T-helper 2 cell treated with Interferon-gamma antibody and Interleukin-4, amounts not matched to agents 100 ng/mL and 5 ng/mL, for 36 hours (primary cell): ENCODE results near the gene DAG1. TPM values are rescaled to one million over a fixed set of nuclear protein-coding genes. Genes with fewer than 3 reads are reported as not detected.
"Not testable (repeated sequence)": the region's sequence is repeated elsewhere in the genome, so short reads cannot be mapped to it uniquely, and the experiment has no call there.

Source experiments
- intact Hi-C: fragments of 100-400 bp; cut with micrococcal nuclease; formaldehyde crosslinking; loops from one replicate; pipeline ENCODE4 v1.15.1; 2023
- total RNA-seq: library from RNA; stranded (reverse); gene quantifications from 2 replicates; pipeline ENCODE4 v1.2.3, GENCODE V29; 2022

DAG1 gene
- total RNA-seq, 1 donor from 2014 or later, result 19.5 TPM

- intact Hi-C loops, result no loop called here
Measured at GRCh38 chr3:49469037-49469935, 781 bp upstream of the DAG1 start.

- intact Hi-C loops, result loop anchor here (1.0 to 5.0 kb wide), 8 partner anchors 42 to 821 kb away; partner anchors contain the start of genes APEH, IFRD2, IP6K2 and NICN1
Measured at GRCh38 chr3:49470714-49471420, 800 bp downstream of the DAG1 start.

- intact Hi-C loops, result loop anchor here (2.0 to 5.0 kb wide), 3 partner anchors 200 to 755 kb away; partner anchors contain the start of genes APEH, IP6K2 and RBM6
Measured at GRCh38 chr3:49471856-49472495, 1.9 kb downstream of the DAG1 start.

- intact Hi-C loops, result no loop called here
Measured at GRCh38 chr3:49476563-49476962, 6.5 kb downstream of the DAG1 start.

- intact Hi-C loops, result no loop called here
Measured at GRCh38 chr3:49482766-49483165, 12.7 kb downstream of the DAG1 start.

GRCh38 chr3:49484471-49484870, 14.4 kb downstream of the DAG1 start:
- intact Hi-C loops, result no loop called here

GRCh38 chr3:49489247-49489646, 19.2 kb downstream of the DAG1 start:
- intact Hi-C loops, result no loop called here

- intact Hi-C loops, result no loop called here
Measured at GRCh38 chr3:49492969-49493368, 22.9 kb downstream of the DAG1 start.

- intact Hi-C loops, result no loop called here
Measured at GRCh38 chr3:49493901-49494300, 23.8 kb downstream of the DAG1 start.

GRCh38 chr3:49495023-49495422, 25.0 kb downstream of the DAG1 start:
- intact Hi-C loops, result no loop called here

- intact Hi-C loops, result not testable (repeated sequence)
Measured at GRCh38 chr3:49496845-49497244, 26.8 kb downstream of the DAG1 start.

- intact Hi-C loops, result no loop called here
Measured at GRCh38 chr3:49497606-49498005, 27.5 kb downstream of the DAG1 start.

- intact Hi-C loops, result no loop called here
Measured at GRCh38 chr3:49498239-49498638, 28.2 kb downstream of the DAG1 start.

GRCh38 chr3:49498648-49499047, 28.6 kb downstream of the DAG1 start:
- intact Hi-C loops, result no loop called here

GRCh38 chr3:49500205-49500731, 30.2 kb downstream of the DAG1 start:
- intact Hi-C loops, result no loop called here

GRCh38 chr3:49500732-49501609, 30.9 kb downstream of the DAG1 start:
- intact Hi-C loops, result no loop called here

- intact Hi-C loops, result no loop called here
Measured at GRCh38 chr3:49501842-49502241, 31.8 kb downstream of the DAG1 start.

- intact Hi-C loops, result no loop called here
Measured at GRCh38 chr3:49506906-49507305, 36.8 kb downstream of the DAG1 start.

GRCh38 chr3:49509028-49509561, 39.0 kb downstream of the DAG1 start:
- intact Hi-C loops, result no loop called here

GRCh38 chr3:49511639-49512038, 41.6 kb downstream of the DAG1 start:
- intact Hi-C loops, result no loop called here
